ENCODE results near the gene SMYD4.

GRCh38 chr17:1744551-1745512 lies 84.9 kb downstream of the SMYD4 start:
- TF ChIP-seq CTCF (conservative IDR thresholded peaks at IDR 0.05), result no peak
- no peak for TF ChIP-seq EZH2 (IDR thresholded peaks at IDR 0.05; ENCODE audit: low read depth)

Measured in PC-9 (cell line).